Endothelial cell of umbilical vein (primary cell): ENCODE measurements around the gene PPFIA2. TPM values are rescaled to one million over a fixed set of nuclear protein-coding genes. Genes with fewer than 3 reads are reported as not detected.

ENCODE experiments used
- BruUV-seq: library from RNA; stranded (reverse); fragments of 400-500 nt; replicated peaks from 2 replicates; lab custom pipeline; 2021; lab: Mats Ljungman, UMichigan
- CTCF ChIA-PET: fragments of 300-600, 350-600 bp; sonication (Branson Sonifier 250); formaldehyde crosslinking; loops from one replicate; lab custom pipeline; 2021; ENCODE audit warnings: antibody characterized with exemption, inconsistent platforms; lab: Charles Lee
- POLR2A ChIA-PET: fragments of 300-600, 350-600 bp; sonication (Branson Sonifier 250); formaldehyde crosslinking; loops from one replicate; lab custom pipeline; 2021; ENCODE audit warnings: antibody characterized with exemption, inconsistent platforms; lab: Charles Lee
- DNase-seq: peaks from one replicate; pipeline ENCODE4 v3.0.0-alpha.2; 2011; ENCODE audit warnings: low read depth, low spot score
- FAIRE-seq: peaks from 2 replicates; lab custom pipeline; 2011; peaks lifted over from hg19 to GRCh38; lab: Jason Lieb, UNC
- H2AFZ ChIP-seq: 2 replicates; pipeline ENCODE4 v1.6.0; 2012; ENCODE audit warnings: low read depth, low read length, control low read depth, inconsistent platforms
- H3K27ac ChIP-seq: 2 replicates; pipeline ENCODE4 v1.5.1; 2011; ENCODE audit warnings: low read depth, mild to moderate bottlenecking, control low read depth, low read length, moderate library complexity; ENCODE audit not compliant: insufficient read depth
- H3K27me3 ChIP-seq, 2 experiments: 2 replicates each; pipeline versions ENCODE4 v1.6.0 to v1.6.1; 2011; ENCODE audit warnings: low read length in 2 of 2, mixed read lengths in 1 of 2; ENCODE audit not compliant: control insufficient read depth in 2 of 2, insufficient read depth in 2 of 2
- H3K36me3 ChIP-seq, 2 experiments: 2 replicates in 1 of 2; 3 replicates in 1 of 2; pipeline ENCODE4 v1.5.1; 2011; ENCODE audit warnings: low read length in 2 of 2, mild to moderate bottlenecking in 1 of 2, moderate library complexity in 1 of 2; ENCODE audit not compliant: control insufficient read depth in 2 of 2, insufficient read depth in 2 of 2; ENCODE audit errors: extremely low read depth in 1 of 2
- H3K4me1 ChIP-seq: 3 replicates; pipeline ENCODE4 v1.5.1; 2011; ENCODE audit warnings: mild to moderate bottlenecking, low read length; ENCODE audit not compliant: control insufficient read depth, insufficient read depth; ENCODE audit errors: extremely low read depth
- H3K4me2 ChIP-seq: 2 replicates; pipeline ENCODE4 v1.6.1; 2011; ENCODE audit warnings: low read length, control low read depth, mixed read lengths; ENCODE audit not compliant: insufficient read depth
- H3K4me3 ChIP-seq, 3 experiments: fragments of 200-600 bp in 1 of 3; sonication (generic), shearing (Covaris generic) in 1 of 3; replicated peaks in 1 of 3; 2 replicates each; pipeline ENCODE4 v1.5.1; 2011 to 2016; ENCODE audit warnings: control low read depth in 3 of 3, low read length in 3 of 3, mild to moderate bottlenecking in 2 of 3, inconsistent platforms in 1 of 3, low read depth in 1 of 3, moderate library complexity in 1 of 3; ENCODE audit not compliant: insufficient read depth in 1 of 3
- H3K79me2 ChIP-seq: 2 replicates; pipeline ENCODE4 v1.6.0; 2012; ENCODE audit warnings: low read length, inconsistent platforms; ENCODE audit not compliant: control insufficient read depth, insufficient read depth
- H3K9ac ChIP-seq: replicated peaks from 2 replicates; pipeline ENCODE3; 2011; ENCODE audit warnings: low read length, control low read depth; ENCODE audit not compliant: insufficient read depth; ENCODE audit errors: extremely low read depth
- H3K9me1 ChIP-seq: replicated peaks from 3 replicates; pipeline ENCODE4 v1.6.0; 2011; ENCODE audit warnings: mild to moderate bottlenecking, low read length; ENCODE audit not compliant: control insufficient read depth, insufficient read depth; ENCODE audit errors: extremely low read depth
- H3K9me3 ChIP-seq: replicated peaks from 2 replicates; pipeline ENCODE4 v1.5.1; 2012; ENCODE audit warnings: low read length, inconsistent platforms; ENCODE audit not compliant: control insufficient read depth, insufficient read depth
- H4K20me1 ChIP-seq: replicated peaks from 2 replicates; pipeline ENCODE3; 2011; ENCODE audit warnings: mild to moderate bottlenecking, low read length; ENCODE audit not compliant: control insufficient read depth, insufficient read depth; ENCODE audit errors: extremely low read depth
- CTCF ChIP-seq, 2 donors: IDR thresholded peaks; 1 replicate in 1 of 2; 2 replicates in 1 of 2; pipeline ENCODE4 v1.5.1; 2011; ENCODE audit warnings: low read length in 2 of 2, mild to moderate bottlenecking in 2 of 2, moderate library complexity in 2 of 2, control low read depth in 1 of 2, inconsistent platforms in 1 of 2, low read depth in 1 of 2; ENCODE audit not compliant: insufficient read depth in 1 of 2; ENCODE audit errors: extremely low read depth in 1 of 2
- EZH2 ChIP-seq: IDR thresholded peaks from 2 replicates; pipeline ENCODE4 v1.6.1; 2012; ENCODE audit warnings: borderline replicate concordance, low read depth, mild to moderate bottlenecking, moderate library complexity, low read length, inconsistent platforms; ENCODE audit not compliant: severe bottlenecking
- FOS ChIP-seq: IDR thresholded peaks from 2 replicates; pipeline ENCODE4 v1.6.1; 2011; ENCODE audit warnings: mild to moderate bottlenecking, low read length, moderate library complexity, borderline replicate concordance; ENCODE audit not compliant: insufficient read depth
- GATA2 ChIP-seq: IDR thresholded peaks from 2 replicates; pipeline ENCODE4 v1.7.0; 2011; ENCODE audit warnings: low read depth, mild to moderate bottlenecking, moderate library complexity, mixed read lengths, low read length; ENCODE audit not compliant: insufficient read length, insufficient read depth
- JUN ChIP-seq: IDR thresholded peaks from 2 replicates; pipeline ENCODE4 v1.6.1; 2011; ENCODE audit warnings: borderline replicate concordance, low read depth; ENCODE audit not compliant: insufficient read length, insufficient read depth
- MAX ChIP-seq: IDR thresholded peaks from 2 replicates; pipeline ENCODE4 v1.6.1; 2011; ENCODE audit not compliant: insufficient read depth, insufficient read length
- MYC ChIP-seq: IDR thresholded peaks from one replicate; pipeline ENCODE4 v1.6.1; 2011; ENCODE audit warnings: mild to moderate bottlenecking, low read depth, low read length
- POLR2A ChIP-seq: IDR thresholded peaks from 2 replicates; pipeline ENCODE4 v1.6.1; 2012; ENCODE audit warnings: low read depth, mild to moderate bottlenecking, control low read depth, low read length
- POLR2AphosphoS5 ChIP-seq: IDR thresholded peaks from 2 replicates; pipeline ENCODE4 v1.6.1; 2012; ENCODE audit warnings: low read depth, mild to moderate bottlenecking, control low read depth, low read length, moderate library complexity; ENCODE audit not compliant: insufficient read depth
- dilution Hi-C: fragments of 300-500 bp; cut with MboI; formaldehyde crosslinking; loops from one replicate; pipeline ENCODE4 v1.15.0; 2019; ENCODE audit warnings: low sequenced_read_pairs; ENCODE audit not compliant: extremely low pct_ligation_motif_present
- intact Hi-C: fragments of 100-400 bp; cut with micrococcal nuclease; formaldehyde crosslinking; loops from one replicate; pipeline ENCODE4 v1.10.0; 2022
- polyA plus RNA-seq, 4 experiments: library from polyadenylated mRNA; depleted of rRNA in 3 of 4; stranded (reverse) in 3 of 4; unstranded in 1 of 4; fragments of >200 nt; gene quantifications; 2 replicates each; pipeline versions ENCODE4 v1.2.1 to v1.2.3, GENCODE V29; 2011 to 2012; ENCODE audit warnings: missing spikeins in 1 of 4
- total RNA-seq: library from RNA; stranded (reverse); gene quantifications from 2 replicates; pipeline ENCODE4 v1.2.3, GENCODE V29; 2021

Gene PPFIA2
- total and polyA plus RNA-seq, 2 donors (not counting 3 experiments of a cell fraction or from before 2014, with no cell fraction given), result not detected

GRCh38 chr12:81779216-81779615 lies 20.1 kb upstream of the PPFIA2 start:
- H3K4me2 ChIP-seq, result no peak overlapping the region
- no TSS peak for BruUV-seq
- intact Hi-C loops, result no loop called here
- H3K4me1 ChIP-seq, result no peaks in the 10 kb centered on the region
- no peaks in the 10 kb centered on the region for H3K79me2 ChIP-seq
- H3K9ac ChIP-seq, result no peak overlapping the region
- no peaks in the 10 kb centered on the region for H3K27me3 ChIP-seq
- no peaks in the 10 kb centered on the region for H3K36me3 ChIP-seq
- no peaks in the 10 kb centered on the region for H4K20me1 ChIP-seq
- no peak overlapping the region for H3K27ac ChIP-seq
- H3K4me3 ChIP-seq, result no peak overlapping the region
- FAIRE-seq (no peak), DNase-seq (no peak)
- POLR2A ChIA-PET, result no interaction called here
- H3K9me1 ChIP-seq, result no peaks in the 10 kb centered on the region
- dilution Hi-C loops, result no loop called here
- no peak overlapping the region for H2AFZ ChIP-seq
- TF ChIP-seq MYC, result no peak
- no peak for TF ChIP-seq POLR2AphosphoS5
- no peak for TF ChIP-seq EZH2
- no peak for TF ChIP-seq CTCF (IDR thresholded peaks at IDR 0.05; ENCODE audit: extremely low read depth in 1 of 2, insufficient read depth in 1 of 2, low read depth in 1 of 2, low read length in 2 of 2)
- TF ChIP-seq FOS, result no peak
- no peak for TF ChIP-seq POLR2A
- no peak for TF ChIP-seq JUN
- no peak for TF ChIP-seq GATA2
- TF ChIP-seq MAX, result no peak
- CTCF ChIA-PET, result interaction anchor here (1.5 kb wide), 1 partner anchor 19 kb away, joined by 3 read pairs; no protein-coding TSS in a partner anchor
- H3K9me3 ChIP-seq, result no peaks in the 10 kb centered on the region
